Hair follicle dermal papilla cell (primary cell): ENCODE measurements around the gene FABP2. TPM values are rescaled to one million over a fixed set of nuclear protein-coding genes. Genes with fewer than 3 reads are reported as not detected.

Experiments
- small RNA-seq: library from RNA; depleted of rRNA; stranded (forward); fragments of <200 nt; gene quantifications from one replicate; pipeline ENCODE3, GENCODE V24; 2012
- total RNA-seq: library from RNA; depleted of rRNA; stranded (reverse); fragments of >200 nt; gene quantifications from 2 replicates; pipeline ENCODE4 v1.2.3, GENCODE V29; 2012

The FABP2 gene
- not detected in 2 replicates for total RNA-seq

GRCh38 chr4:119321921-119322687 is at the start of gene FABP2:
FABP2 (minus strand) TSS chr4:119322138; CDS start chr4:119322102, 36 bp downstream.

Small RNA genes lying within 50 kb of the gene (small RNA-seq; reads per million reads assigned to genes)
- gene RNU4-33P = not detected

Other genes starting within 250 kb of the FABP2 start
- gene MYOZ2, start 186.3 kb downstream of the FABP2 start, total RNA-seq = not detected in 2 replicates
- 26.8 and 29.4 TPM in 2 replicates for gene USP53, start 109.4 kb downstream of the FABP2 start, total RNA-seq